IMR-90 (cell line): Measurements from ENCODE around the gene THEM4. TPM values are rescaled to one million over a fixed set of nuclear protein-coding genes. Genes with fewer than 3 reads are reported as not detected.

Experiments
- ATAC-seq: fragments of 200-7000 bp; cut with Tn5 transposase; 2 replicates; pipeline ENCODE4 v1.9.1; 2020; ENCODE audit warnings: low read depth, mild to moderate bottlenecking, moderate library complexity
- BruUV-seq: library from RNA; stranded (reverse); fragments of 400-500 nt; replicated peaks from 2 replicates; lab custom pipeline; 2021; lab: Mats Ljungman, UMichigan
- CTCF ChIA-PET: fragments of 300-600 bp; formaldehyde crosslinking; extraction: SDS; loops from one replicate; lab custom pipeline; 2021; ENCODE audit warnings: antibody characterized with exemption; lab: Yijun Ruan, JAX
- POLR2A ChIA-PET: fragments of 300-600 bp; sonication (Branson Sonifier 250); formaldehyde crosslinking; loops from one replicate; lab custom pipeline; 2022; ENCODE audit warnings: antibody characterized with exemption; ENCODE audit not compliant: unreplicated experiment; lab: Charles Lee
- DNase-seq: peaks from one replicate; pipeline ENCODE4 v3.0.0; 2013
- H2AFZ ChIP-seq: replicated peaks from 2 replicates; pipeline ENCODE3; 2013; ENCODE audit warnings: low read length, mild to moderate bottlenecking; ENCODE audit not compliant: poor library complexity
- H2AK5ac ChIP-seq: 2 replicates; pipeline ENCODE4 v1.6.1; 2013; ENCODE audit warnings: low read depth, low read length, inconsistent platforms
- H2AK9ac ChIP-seq: replicated peaks from 2 replicates; pipeline ENCODE3; 2013; ENCODE audit warnings: mild to moderate bottlenecking, low read depth, low read length, moderate library complexity; ENCODE audit not compliant: poor library complexity
- H2BK120ac ChIP-seq: 2 replicates; pipeline ENCODE4 v1.6.1; 2013; ENCODE audit warnings: low read depth, low read length, inconsistent platforms
- H2BK15ac ChIP-seq: 3 replicates; pipeline ENCODE4 v1.6.1; 2013; ENCODE audit warnings: low read depth, low read length, inconsistent platforms
- H2BK20ac ChIP-seq: 2 replicates; pipeline ENCODE4 v1.6.1; 2013; ENCODE audit warnings: low read depth, mild to moderate bottlenecking, inconsistent platforms, low read length, moderate library complexity
- H2BK5ac ChIP-seq: 2 replicates; pipeline ENCODE4 v1.6.1; 2013; ENCODE audit warnings: mild to moderate bottlenecking, low read depth, low read length, inconsistent platforms; ENCODE audit not compliant: poor library complexity, severe bottlenecking
- H3K14ac ChIP-seq: replicated peaks from 2 replicates; pipeline ENCODE4 v1.6.1; 2013; ENCODE audit warnings: low read depth, low read length, inconsistent platforms
- H3K18ac ChIP-seq: 2 replicates; pipeline ENCODE4 v1.6.1; 2013; ENCODE audit warnings: low read depth, low read length, control low read depth
- H3K23ac ChIP-seq: 2 replicates; pipeline ENCODE4 v1.6.1; 2013; ENCODE audit warnings: low read depth, low read length, inconsistent platforms
- H3K27ac ChIP-seq: 2 replicates; pipeline ENCODE4 v1.5.1; 2013; ENCODE audit warnings: mild to moderate bottlenecking, control low read depth, low read length; ENCODE audit not compliant: insufficient read depth
- H3K27me3 ChIP-seq: 2 replicates; pipeline ENCODE4 v1.6.1; 2013; ENCODE audit warnings: low read length; ENCODE audit not compliant: control insufficient read depth, insufficient read depth
- H3K36me3 ChIP-seq: 2 replicates; pipeline ENCODE4 v1.6.1; 2013; ENCODE audit warnings: low read length, mixed read lengths; ENCODE audit not compliant: control insufficient read depth, insufficient read depth
- H3K4ac ChIP-seq: 2 replicates; pipeline ENCODE4 v1.6.1; 2013; ENCODE audit warnings: low read depth, low read length, inconsistent platforms
- H3K4me1 ChIP-seq: 2 replicates; pipeline ENCODE4 v1.6.1; 2013; ENCODE audit warnings: low read length, mixed read lengths; ENCODE audit not compliant: control insufficient read depth, insufficient read depth
- H3K4me2 ChIP-seq: 2 replicates; pipeline ENCODE4 v1.6.1; 2013; ENCODE audit warnings: low read depth, mild to moderate bottlenecking, control low read depth, low read length, moderate library complexity
- H3K4me3 ChIP-seq: 2 replicates; pipeline ENCODE4 v1.5.1; 2013; ENCODE audit warnings: low read depth, mild to moderate bottlenecking, control low read depth, low read length, moderate library complexity; ENCODE audit not compliant: insufficient read depth
- H3K56ac ChIP-seq: 2 replicates; pipeline ENCODE4 v1.6.1; 2013; ENCODE audit warnings: low read length, inconsistent platforms; ENCODE audit not compliant: insufficient read depth; ENCODE audit errors: extremely low read depth
- H3K79me1 ChIP-seq, 2 experiments: 2 replicates each; pipeline ENCODE4 v1.6.1; 2013; ENCODE audit warnings: low read length in 2 of 2, inconsistent platforms in 1 of 2, low read depth in 1 of 2
- H3K9ac ChIP-seq: 2 replicates; pipeline ENCODE4 v1.6.1; 2013; ENCODE audit warnings: low read depth, low read length, control low read depth
- H3K9me1 ChIP-seq: 2 replicates; pipeline ENCODE4 v1.6.1; 2013; ENCODE audit warnings: low read length, inconsistent platforms; ENCODE audit not compliant: insufficient read depth
- H3K9me3 ChIP-seq: 2 replicates; pipeline ENCODE4 v1.6.1; 2013; ENCODE audit warnings: low read length; ENCODE audit not compliant: control insufficient read depth, insufficient read depth
- H4K20me1 ChIP-seq: 2 replicates; pipeline ENCODE4 v1.6.1; 2013; ENCODE audit warnings: low read length, inconsistent platforms; ENCODE audit not compliant: insufficient read depth
- H4K5ac ChIP-seq: 2 replicates; pipeline ENCODE4 v1.6.1; 2013; ENCODE audit warnings: mild to moderate bottlenecking, low read depth, low read length, control low read depth
- H4K8ac ChIP-seq, 2 experiments: 2 replicates each; pipeline ENCODE4 v1.6.1; 2013; ENCODE audit warnings: low read depth in 2 of 2, low read length in 2 of 2, control low read depth in 1 of 2, inconsistent platforms in 1 of 2
- H4K91ac ChIP-seq: 2 replicates; pipeline ENCODE4 v1.6.1; 2013; ENCODE audit warnings: low read depth, low read length, inconsistent platforms; ENCODE audit not compliant: insufficient read depth
- CHD1 ChIP-seq: IDR thresholded peaks from 2 replicates; pipeline ENCODE4 v1.6.1; 2012; ENCODE audit warnings: low read depth, low read length, improper control_type of control experiment
- MAFK ChIP-seq: IDR thresholded peaks from 2 replicates; pipeline ENCODE4 v1.6.1; 2012; ENCODE audit warnings: low read depth, low read length, improper control_type of control experiment
- MAZ ChIP-seq: IDR thresholded peaks from 2 replicates; pipeline ENCODE4 v1.6.1; 2012; ENCODE audit warnings: low read depth, mild to moderate bottlenecking, low read length, improper control_type of control experiment, moderate library complexity, borderline replicate concordance
- NFE2L2 ChIP-seq: fragments of 150-350 bp; IDR thresholded peaks from 2 replicates; pipeline ENCODE4 v1.6.1; 2016; ENCODE audit warnings: low read depth, mild to moderate bottlenecking, low read length
- USF2 ChIP-seq: fragments of 150-350 bp; IDR thresholded peaks from 2 replicates; pipeline ENCODE4 v1.6.1; 2017; ENCODE audit warnings: mild to moderate bottlenecking, antibody characterized with exemption, low read length, low read depth
- WGBS, 2 experiments: methylation state at CpG; one replicate each; pipeline versions ENCODE4 v1.1.5 to v1.1.7; 2013; ENCODE audit warnings: missing lambda C conversion rate in 2 of 2; ENCODE audit not compliant: insufficient read length in 1 of 2; ENCODE audit errors: extremely low coverage in 2 of 2; 5-methylcytosine and 5-hydroxymethylcytosine counted together
- dilution Hi-C: fragments of 300-500 bp; cut with HindIII; formaldehyde crosslinking; loops from one replicate; pipeline ENCODE4 v1.14.3; 2018; ENCODE audit warnings: low sequenced_read_pairs; ENCODE audit not compliant: unreplicated experiment
- in situ Hi-C: fragments of 300-500 bp; cut with MboI; formaldehyde crosslinking; loops from 3 replicates; pipeline ENCODE4 v1.14.3; 2019; ENCODE audit warnings: low sequenced_read_pairs, inconsistent platforms, mixed read lengths
- intact Hi-C: fragments of 100-400 bp; cut with micrococcal nuclease; formaldehyde crosslinking; loops from 2 replicates; pipeline ENCODE4 v1.10.0; 2022
- polyA plus RNA-seq, 3 experiments: library from polyadenylated mRNA; depleted of rRNA; stranded (reverse); fragments of >200 nt; gene quantifications; 2 replicates each; pipeline ENCODE4 v1.2.3, GENCODE V29; 2012; ENCODE audit warnings: low replicate concordance in 1 of 3
- total RNA-seq: library from RNA; depleted of rRNA; stranded (reverse); fragments of >200 nt; gene quantifications from 2 replicates; pipeline ENCODE4 v1.2.3, GENCODE V29; 2012

Gene THEM4
- total and polyA plus RNA-seq, 2 of the 4 experiments (the other 2 are of a cell fraction) = 7.3 to 15.7 TPM

GRCh38 chr1:151827853-151828252 lies 81.5 kb downstream of the THEM4 start:
- ChIA-PET POLR2A (no interaction called here), CTCF (interaction anchor here (0.7 kb wide), 1 partner anchor 115 kb away, joined by 3 read pairs; no protein-coding TSS in a partner anchor)
- H2BK20ac ChIP-seq = no peak overlapping the region
- H3K9ac ChIP-seq = no peak overlapping the region
- no peak overlapping the region for H2BK15ac ChIP-seq
- H2BK120ac ChIP-seq = no peak overlapping the region
- no peak overlapping the region for H2AFZ ChIP-seq
- intact Hi-C loops = no loop called here
- H3K79me1 ChIP-seq = no peaks in the 10 kb centered on the region
- H3K27me3 ChIP-seq = peaks cover 63% of the 10 kb centered on the region
- no peak overlapping the region for H3K56ac ChIP-seq
- BruUV-seq = no TSS peak
- H4K8ac ChIP-seq = no peak overlapping the region
- no peak overlapping the region for H3K23ac ChIP-seq
- no peaks in the 10 kb centered on the region for H3K9me1 ChIP-seq
- H3K9me3 ChIP-seq = no peaks in the 10 kb centered on the region
- TF ChIP-seq MAZ (no peak), MAFK (no peak), USF2 (no peak), NFE2L2 (no peak), CHD1 (no peak)
- no peak overlapping the region for H2BK5ac ChIP-seq
- H2AK9ac ChIP-seq = no peak overlapping the region
- ATAC-seq = no peak
- 100% methylated on average over 1 of the region's 9 CpGs; no CpG with 5 or more reads in 1 of the 2 experiments for WGBS, 2 experiments
- H2AK5ac ChIP-seq = no peak overlapping the region
- no peak for DNase-seq
- H3K18ac ChIP-seq = no peak overlapping the region
- no peak overlapping the region for H3K4ac ChIP-seq
- no peak overlapping the region for H4K91ac ChIP-seq
- no peak overlapping the region for H3K27ac ChIP-seq
- no peak overlapping the region for H3K14ac ChIP-seq
- H3K4me2 ChIP-seq = no peak overlapping the region
- H4K20me1 ChIP-seq = no peaks in the 10 kb centered on the region
- dilution Hi-C loops = no loop called here
- in situ Hi-C loops = no loop called here
- no peaks in the 10 kb centered on the region for H3K4me1 ChIP-seq
- H3K4me3 ChIP-seq = no peak overlapping the region
- no peak overlapping the region for H4K5ac ChIP-seq
- no peaks in the 10 kb centered on the region for H3K36me3 ChIP-seq
